Liver (tissue), 9 donors: ENCODE data around the gene ABLIM1. TPM values are rescaled to one million over a fixed set of nuclear protein-coding genes. Genes with fewer than 3 reads are reported as not detected.

Source experiments
- DNase-seq: peaks from one replicate; pipeline ENCODE4 v3.0.0-alpha.2; 2017; ENCODE audit warnings: low spot score
- H3K27ac ChIP-seq, 2 donors: one replicate each; pipeline ENCODE4 v1.7.0; 2013; ENCODE audit warnings: inconsistent platforms in 2 of 2, low read length in 2 of 2, control low read depth in 1 of 2, low read depth in 1 of 2, mild to moderate bottlenecking in 1 of 2
- H3K27me3 ChIP-seq, 4 donors: one replicate each; pipeline versions ENCODE4 v1.6.1 to v1.7.0; 2013; ENCODE audit warnings: low read length in 3 of 4, inconsistent platforms in 1 of 4, mild to moderate bottlenecking in 1 of 4, moderate library complexity in 1 of 4; ENCODE audit not compliant: control insufficient read depth in 4 of 4, insufficient read depth in 4 of 4
- H3K36me3 ChIP-seq, 4 donors: one replicate each; pipeline versions ENCODE4 v1.6.1 to v1.7.0; 2013; ENCODE audit warnings: low read length in 3 of 4, mild to moderate bottlenecking in 3 of 4, low read depth in 1 of 4, moderate library complexity in 1 of 4; ENCODE audit not compliant: control insufficient read depth in 4 of 4, insufficient read depth in 3 of 4
- H3K4me1 ChIP-seq, 4 donors: one replicate each; pipeline versions ENCODE4 v1.6.1 to v1.7.0; 2013; ENCODE audit warnings: low read length in 3 of 4, mild to moderate bottlenecking in 3 of 4, moderate library complexity in 1 of 4; ENCODE audit not compliant: control insufficient read depth in 4 of 4, insufficient read depth in 4 of 4
- H3K4me3 ChIP-seq, 3 donors: one replicate each; pipeline versions ENCODE4 v1.6.1 to v1.7.0; 2013; ENCODE audit warnings: low read length in 3 of 3, control low read depth in 1 of 3, low read depth in 1 of 3, mild to moderate bottlenecking in 1 of 3
- H3K9ac ChIP-seq, 2 donors: one replicate each; pipeline ENCODE4 v1.7.0; 2013; ENCODE audit warnings: low read length in 2 of 2, mild to moderate bottlenecking in 2 of 2, moderate library complexity in 2 of 2, control low read depth in 1 of 2, low read depth in 1 of 2
- H3K9me3 ChIP-seq, 4 donors: one replicate each; pipeline versions ENCODE4 v1.6.1 to v1.7.0; 2013; ENCODE audit warnings: low read length in 3 of 4; ENCODE audit not compliant: control insufficient read depth in 4 of 4
- EGR1 ChIP-seq, 2 donors: IDR thresholded peaks; 2 replicates each; pipeline ENCODE4 v1.6.1; 2016 to 2018; ENCODE audit warnings: antibody characterized with exemption in 2 of 2, low read depth in 2 of 2
- FOXA1 ChIP-seq: IDR thresholded peaks from 2 replicates; pipeline ENCODE4 v1.6.1; 2016; ENCODE audit warnings: antibody characterized with exemption
- FOXA2 ChIP-seq: IDR thresholded peaks from 2 replicates; pipeline ENCODE4 v1.6.1; 2016; ENCODE audit warnings: antibody characterized with exemption
- GABPA ChIP-seq, 2 donors: IDR thresholded peaks in 1 of 2; conservative IDR thresholded peaks in 1 of 2; 2 replicates each; pipeline ENCODE4 v1.6.1; 2016; ENCODE audit warnings: antibody characterized with exemption in 2 of 2, mild to moderate bottlenecking in 1 of 2, moderate library complexity in 1 of 2
- HNF4A ChIP-seq, 2 donors: conservative IDR thresholded peaks; 2 replicates each; pipeline ENCODE4 v1.6.1; 2016; ENCODE audit warnings: antibody characterized with exemption in 2 of 2, mild to moderate bottlenecking in 2 of 2
- HNF4G ChIP-seq: IDR thresholded peaks from 2 replicates; pipeline ENCODE4 v1.6.1; 2016; ENCODE audit warnings: antibody characterized with exemption
- JUND ChIP-seq, 2 donors: IDR thresholded peaks; 2 replicates each; pipeline ENCODE4 v1.6.1; 2016; ENCODE audit warnings: antibody characterized with exemption in 2 of 2
- NR2F2 ChIP-seq: IDR thresholded peaks from 2 replicates; pipeline ENCODE4 v1.6.1; 2016; ENCODE audit warnings: antibody characterized with exemption
- RAD21 ChIP-seq, 2 donors: IDR thresholded peaks; 2 replicates each; pipeline ENCODE4 v1.6.1; 2016; ENCODE audit warnings: antibody characterized with exemption in 2 of 2, mild to moderate bottlenecking in 2 of 2
- RXRA ChIP-seq, 2 donors: IDR thresholded peaks; 2 replicates each; pipeline ENCODE4 v1.6.1; 2017 to 2018; ENCODE audit warnings: antibody characterized with exemption in 2 of 2, mild to moderate bottlenecking in 1 of 2
- SP1 ChIP-seq: IDR thresholded peaks from 2 replicates; pipeline ENCODE4 v1.6.1; 2018; ENCODE audit warnings: antibody characterized with exemption, mild to moderate bottlenecking
- TAF1 ChIP-seq: conservative IDR thresholded peaks from 2 replicates; pipeline ENCODE4 v1.6.1; 2016; ENCODE audit warnings: antibody characterized with exemption, mild to moderate bottlenecking
- YY1 ChIP-seq: IDR thresholded peaks from 2 replicates; pipeline ENCODE4 v1.6.1; 2016; ENCODE audit warnings: antibody characterized with exemption, mild to moderate bottlenecking
- WGBS: extraction: QIAGEN DNeasy Blood & Tissue Kit; methylation state at CpG from one replicate; pipeline ENCODE4 v1.1.7; 2013; 5-methylcytosine and 5-hydroxymethylcytosine counted together
- polyA plus RNA-seq, 2 donors: library from polyadenylated mRNA; stranded (reverse) in 1 of 2; unstranded in 1 of 2; fragments of 200-250 nt in 1 of 2; fragments of >200 nt in 1 of 2; fragmentation: Nextera tagmentation in 1 of 2; extraction: Ambion mirVana in 1 of 2; gene quantifications; one replicate each; pipeline versions ENCODE4 v1.2.1 to v1.2.3, GENCODE V29; 2013 to 2015
- total RNA-seq, 2 donors: library from RNA; depleted of rRNA; stranded (reverse); fragments of >200 nt; gene quantifications; one replicate each; pipeline ENCODE4 v1.2.3, GENCODE V29; 2014
- TF ChIP-seq, protein P1 (sequence below): fragments of 150-350 bp; IDR thresholded peaks from 2 replicates; pipeline ENCODE4 v1.5.1; 2017; ENCODE audit warnings: improper control_type of control experiment, low read depth, low read length; ENCODE audit not compliant: missing input control
- TF ChIP-seq, protein P2 (sequence below): IDR thresholded peaks from 2 replicates; pipeline ENCODE4 v1.6.1; 2016; ENCODE audit warnings: antibody characterized with exemption
- TF ChIP-seq, protein P3 (sequence below): IDR thresholded peaks from 2 replicates; pipeline ENCODE4 v1.6.1; 2016; ENCODE audit warnings: antibody characterized with exemption
- TF ChIP-seq, protein P4 (sequence below): IDR thresholded peaks from 2 replicates; pipeline ENCODE4 v1.6.1; 2016; ENCODE audit warnings: antibody characterized with exemption, mild to moderate bottlenecking
- TF ChIP-seq, protein P5 (sequence below): IDR thresholded peaks from 2 replicates; pipeline ENCODE4 v1.6.1; 2016; ENCODE audit warnings: antibody characterized with exemption
- donor health status: healthy.
- donor health status: healthy.
- donor health status: healthy.
- donor health status: healthy.
- donor health status: healthy.

Gene ABLIM1
- total and polyA plus RNA-seq, 4 donors, result 10.9 to 31.3 (median 13.1) TPM

DNA sequence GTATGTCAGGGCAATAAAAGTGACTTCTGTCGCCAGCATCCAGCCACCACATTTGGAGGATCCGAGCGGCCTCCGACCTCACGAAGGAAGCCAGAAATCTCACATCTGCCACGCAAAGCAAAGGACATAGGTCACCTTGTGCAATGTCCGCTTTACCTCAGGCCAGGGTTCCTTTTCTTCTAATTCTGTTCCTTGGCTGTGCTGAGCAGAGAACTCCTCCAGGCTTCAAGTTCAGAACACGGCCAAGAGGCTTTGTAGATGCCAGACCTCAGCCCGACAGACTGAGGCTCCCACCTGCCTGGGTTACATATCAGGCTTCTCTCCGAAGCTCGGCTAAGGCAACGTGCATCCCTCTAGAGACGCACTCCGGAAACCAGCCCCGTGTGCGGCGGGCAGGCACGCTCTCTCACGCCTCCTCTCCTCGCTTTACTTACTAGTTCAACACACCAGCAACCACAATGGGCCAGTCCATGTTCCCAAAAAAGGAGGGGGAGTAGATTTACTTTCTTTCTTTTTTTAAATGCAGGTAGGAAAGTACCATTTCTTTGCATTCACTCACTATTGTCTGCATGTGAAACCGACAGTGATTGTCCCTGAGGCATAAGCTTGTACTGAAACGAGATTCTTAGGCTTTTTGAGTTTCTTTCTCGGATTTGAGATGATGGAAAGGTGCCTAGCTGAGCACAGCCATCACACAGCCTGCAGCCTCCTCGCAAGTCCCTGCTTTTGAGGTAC lies 131.4 kb downstream of the ABLIM1 start:
- peak; percentile 62 for DNase-seq
- Histone ChIP-seq H3K27ac (peak overlapping the region; percentile 63 to 79), H3K9ac (peak overlapping the region; percentile 4 to 49), H3K4me3 (peak overlapping the region; percentile 48 to 62 (median 49)), H3K36me3 (no peaks in the 10 kb centered on the region), H3K9me3 (no peaks in the 10 kb centered on the region), H3K4me1 (peaks cover 2 to 35% (median 32%) of the 10 kb centered on the region in 4 donors), H3K27me3 (no peaks in the 10 kb centered on the region)
- TF ChIP-seq, protein P1, sequence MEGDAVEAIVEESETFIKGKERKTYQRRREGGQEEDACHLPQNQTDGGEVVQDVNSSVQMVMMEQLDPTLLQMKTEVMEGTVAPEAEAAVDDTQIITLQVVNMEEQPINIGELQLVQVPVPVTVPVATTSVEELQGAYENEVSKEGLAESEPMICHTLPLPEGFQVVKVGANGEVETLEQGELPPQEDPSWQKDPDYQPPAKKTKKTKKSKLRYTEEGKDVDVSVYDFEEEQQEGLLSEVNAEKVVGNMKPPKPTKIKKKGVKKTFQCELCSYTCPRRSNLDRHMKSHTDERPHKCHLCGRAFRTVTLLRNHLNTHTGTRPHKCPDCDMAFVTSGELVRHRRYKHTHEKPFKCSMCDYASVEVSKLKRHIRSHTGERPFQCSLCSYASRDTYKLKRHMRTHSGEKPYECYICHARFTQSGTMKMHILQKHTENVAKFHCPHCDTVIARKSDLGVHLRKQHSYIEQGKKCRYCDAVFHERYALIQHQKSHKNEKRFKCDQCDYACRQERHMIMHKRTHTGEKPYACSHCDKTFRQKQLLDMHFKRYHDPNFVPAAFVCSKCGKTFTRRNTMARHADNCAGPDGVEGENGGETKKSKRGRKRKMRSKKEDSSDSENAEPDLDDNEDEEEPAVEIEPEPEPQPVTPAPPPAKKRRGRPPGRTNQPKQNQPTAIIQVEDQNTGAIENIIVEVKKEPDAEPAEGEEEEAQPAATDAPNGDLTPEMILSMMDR, result no peak
- TF ChIP-seq, protein P2, sequence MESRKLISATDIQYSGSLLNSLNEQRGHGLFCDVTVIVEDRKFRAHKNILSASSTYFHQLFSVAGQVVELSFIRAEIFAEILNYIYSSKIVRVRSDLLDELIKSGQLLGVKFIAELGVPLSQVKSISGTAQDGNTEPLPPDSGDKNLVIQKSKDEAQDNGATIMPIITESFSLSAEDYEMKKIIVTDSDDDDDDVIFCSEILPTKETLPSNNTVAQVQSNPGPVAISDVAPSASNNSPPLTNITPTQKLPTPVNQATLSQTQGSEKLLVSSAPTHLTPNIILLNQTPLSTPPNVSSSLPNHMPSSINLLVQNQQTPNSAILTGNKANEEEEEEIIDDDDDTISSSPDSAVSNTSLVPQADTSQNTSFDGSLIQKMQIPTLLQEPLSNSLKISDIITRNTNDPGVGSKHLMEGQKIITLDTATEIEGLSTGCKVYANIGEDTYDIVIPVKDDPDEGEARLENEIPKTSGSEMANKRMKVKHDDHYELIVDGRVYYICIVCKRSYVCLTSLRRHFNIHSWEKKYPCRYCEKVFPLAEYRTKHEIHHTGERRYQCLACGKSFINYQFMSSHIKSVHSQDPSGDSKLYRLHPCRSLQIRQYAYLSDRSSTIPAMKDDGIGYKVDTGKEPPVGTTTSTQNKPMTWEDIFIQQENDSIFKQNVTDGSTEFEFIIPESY, result no peak
- TF ChIP-seq GABPA (IDR thresholded peaks at IDR 0.05 in 1 of 2, conservative IDR thresholded peaks at IDR 0.05 in 1 of 2) (peak; percentile 33 to 75), SP1 (peak; percentile 65), YY1 (peak; percentile 69), TAF1 (peak; percentile 58), HNF4G (peak; percentile 44), NR2F2 (peak; percentile 70), FOXA2 (peak; percentile 19), RXRA (IDR thresholded peaks at IDR 0.05) (peak; percentile 79 to 84), RAD21 (IDR thresholded peaks at IDR 0.05) (peak in 1 of 2 donors; percentile 36), FOXA1 (no peak), EGR1 (IDR thresholded peaks at IDR 0.05; ENCODE audit: low read depth in 2 of 2) (no peak), HNF4A (conservative IDR thresholded peaks at IDR 0.05) (peak; percentile 91), JUND (IDR thresholded peaks at IDR 0.05) (peak; percentile 37 to 67)
- TF ChIP-seq, protein P3, sequence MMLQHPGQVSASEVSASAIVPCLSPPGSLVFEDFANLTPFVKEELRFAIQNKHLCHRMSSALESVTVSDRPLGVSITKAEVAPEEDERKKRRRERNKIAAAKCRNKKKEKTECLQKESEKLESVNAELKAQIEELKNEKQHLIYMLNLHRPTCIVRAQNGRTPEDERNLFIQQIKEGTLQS, result no peak
- TF ChIP-seq, protein P4, sequence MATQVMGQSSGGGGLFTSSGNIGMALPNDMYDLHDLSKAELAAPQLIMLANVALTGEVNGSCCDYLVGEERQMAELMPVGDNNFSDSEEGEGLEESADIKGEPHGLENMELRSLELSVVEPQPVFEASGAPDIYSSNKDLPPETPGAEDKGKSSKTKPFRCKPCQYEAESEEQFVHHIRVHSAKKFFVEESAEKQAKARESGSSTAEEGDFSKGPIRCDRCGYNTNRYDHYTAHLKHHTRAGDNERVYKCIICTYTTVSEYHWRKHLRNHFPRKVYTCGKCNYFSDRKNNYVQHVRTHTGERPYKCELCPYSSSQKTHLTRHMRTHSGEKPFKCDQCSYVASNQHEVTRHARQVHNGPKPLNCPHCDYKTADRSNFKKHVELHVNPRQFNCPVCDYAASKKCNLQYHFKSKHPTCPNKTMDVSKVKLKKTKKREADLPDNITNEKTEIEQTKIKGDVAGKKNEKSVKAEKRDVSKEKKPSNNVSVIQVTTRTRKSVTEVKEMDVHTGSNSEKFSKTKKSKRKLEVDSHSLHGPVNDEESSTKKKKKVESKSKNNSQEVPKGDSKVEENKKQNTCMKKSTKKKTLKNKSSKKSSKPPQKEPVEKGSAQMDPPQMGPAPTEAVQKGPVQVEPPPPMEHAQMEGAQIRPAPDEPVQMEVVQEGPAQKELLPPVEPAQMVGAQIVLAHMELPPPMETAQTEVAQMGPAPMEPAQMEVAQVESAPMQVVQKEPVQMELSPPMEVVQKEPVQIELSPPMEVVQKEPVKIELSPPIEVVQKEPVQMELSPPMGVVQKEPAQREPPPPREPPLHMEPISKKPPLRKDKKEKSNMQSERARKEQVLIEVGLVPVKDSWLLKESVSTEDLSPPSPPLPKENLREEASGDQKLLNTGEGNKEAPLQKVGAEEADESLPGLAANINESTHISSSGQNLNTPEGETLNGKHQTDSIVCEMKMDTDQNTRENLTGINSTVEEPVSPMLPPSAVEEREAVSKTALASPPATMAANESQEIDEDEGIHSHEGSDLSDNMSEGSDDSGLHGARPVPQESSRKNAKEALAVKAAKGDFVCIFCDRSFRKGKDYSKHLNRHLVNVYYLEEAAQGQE, result peak; percentile 73
- TF ChIP-seq, protein P5, sequence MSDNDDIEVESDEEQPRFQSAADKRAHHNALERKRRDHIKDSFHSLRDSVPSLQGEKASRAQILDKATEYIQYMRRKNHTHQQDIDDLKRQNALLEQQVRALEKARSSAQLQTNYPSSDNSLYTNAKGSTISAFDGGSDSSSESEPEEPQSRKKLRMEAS, result peak; percentile 79
- WGBS, result 1% methylated on average over 24 of the region's 24 CpGs
